ENCODE results near the gene TMEM178B. TPM values are rescaled to one million over a fixed set of nuclear protein-coding genes. Genes with fewer than 3 reads are reported as not detected.

Gene TMEM178B
- total RNA-seq, 1 experiment from 2014 or later, result 0.39 TPM

DNA sequence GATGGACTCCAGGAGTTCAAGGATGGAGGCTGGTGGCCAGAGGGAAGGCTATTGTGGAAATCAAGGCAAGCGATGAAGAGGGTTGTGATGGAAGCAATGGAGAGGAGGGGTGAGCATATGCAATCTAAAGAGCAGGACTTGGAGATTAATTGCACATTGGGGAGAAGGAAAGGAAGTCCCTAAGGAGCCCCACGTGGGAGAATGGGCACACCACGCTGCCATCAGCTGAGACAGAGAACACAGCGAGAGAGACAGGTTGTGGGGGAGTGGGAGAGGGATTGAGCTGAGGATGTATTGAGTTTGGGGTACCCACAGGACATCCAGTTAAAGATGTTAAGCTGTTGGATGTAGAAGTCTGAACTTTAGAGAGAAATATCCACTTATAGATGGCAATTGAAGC lies 73.6 kb downstream of the TMEM178B start:
- intact Hi-C loops (cut with micrococcal nuclease; ENCODE audit: unreplicated experiment), result loop anchor here (5.0 kb wide), 1 partner anchor 50 kb away; no protein-coding TSS in a partner anchor
- no peak for ATAC-seq
- in situ Hi-C loops (cut with HindIII; ENCODE audit: low pct_unique_long_range_greater_than_20kb, low sequenced_read_pairs), result no loop called here

DNA sequence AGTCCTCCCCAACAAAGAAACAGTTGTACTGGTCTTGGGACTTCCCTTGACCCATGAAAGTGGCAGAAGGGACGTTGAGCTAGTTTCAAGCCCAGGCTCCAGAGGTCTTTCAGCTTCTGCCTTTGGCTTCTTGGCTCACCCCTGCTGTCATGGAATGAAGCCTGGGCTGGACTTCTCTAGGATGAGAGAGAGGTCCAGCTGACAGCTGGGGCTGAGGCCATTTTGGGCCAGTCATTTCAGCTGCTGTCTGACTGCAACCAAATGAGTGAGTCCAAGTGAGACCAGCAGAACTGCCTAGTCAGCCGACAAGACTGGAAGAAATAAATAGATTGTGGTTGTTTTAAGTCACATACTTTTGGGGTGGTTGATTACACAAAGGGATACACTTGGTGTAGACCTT lies 76.6 kb downstream of the TMEM178B start:
- H3K27ac ChIP-seq (ENCODE audit: low read length), result no peak overlapping the region
- BruUV-seq (replicated peaks), result no TSS peak
- no peaks in the 10 kb centered on the region for H3K9me3 ChIP-seq (ENCODE audit: control insufficient read depth, insufficient read depth, low read depth, low read length)
- in situ Hi-C loops (cut with HindIII; ENCODE audit: low pct_unique_long_range_greater_than_20kb, low sequenced_read_pairs) (no loop called here), intact Hi-C loops (cut with micrococcal nuclease; ENCODE audit: unreplicated experiment) (no loop called here)
- TF ChIP-seq, protein P1, sequence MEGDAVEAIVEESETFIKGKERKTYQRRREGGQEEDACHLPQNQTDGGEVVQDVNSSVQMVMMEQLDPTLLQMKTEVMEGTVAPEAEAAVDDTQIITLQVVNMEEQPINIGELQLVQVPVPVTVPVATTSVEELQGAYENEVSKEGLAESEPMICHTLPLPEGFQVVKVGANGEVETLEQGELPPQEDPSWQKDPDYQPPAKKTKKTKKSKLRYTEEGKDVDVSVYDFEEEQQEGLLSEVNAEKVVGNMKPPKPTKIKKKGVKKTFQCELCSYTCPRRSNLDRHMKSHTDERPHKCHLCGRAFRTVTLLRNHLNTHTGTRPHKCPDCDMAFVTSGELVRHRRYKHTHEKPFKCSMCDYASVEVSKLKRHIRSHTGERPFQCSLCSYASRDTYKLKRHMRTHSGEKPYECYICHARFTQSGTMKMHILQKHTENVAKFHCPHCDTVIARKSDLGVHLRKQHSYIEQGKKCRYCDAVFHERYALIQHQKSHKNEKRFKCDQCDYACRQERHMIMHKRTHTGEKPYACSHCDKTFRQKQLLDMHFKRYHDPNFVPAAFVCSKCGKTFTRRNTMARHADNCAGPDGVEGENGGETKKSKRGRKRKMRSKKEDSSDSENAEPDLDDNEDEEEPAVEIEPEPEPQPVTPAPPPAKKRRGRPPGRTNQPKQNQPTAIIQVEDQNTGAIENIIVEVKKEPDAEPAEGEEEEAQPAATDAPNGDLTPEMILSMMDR (IDR thresholded peaks at IDR 0.05), result no peak
- no peak for TF ChIP-seq SIN3A (IDR thresholded peaks at IDR 0.05; ENCODE audit: borderline replicate concordance, insufficient read depth, low read depth, low read length)
- no peak for TF ChIP-seq POLR2AphosphoS5 (IDR thresholded peaks at IDR 0.05; ENCODE audit: low read depth, low read length)
- TF ChIP-seq, protein P2, sequence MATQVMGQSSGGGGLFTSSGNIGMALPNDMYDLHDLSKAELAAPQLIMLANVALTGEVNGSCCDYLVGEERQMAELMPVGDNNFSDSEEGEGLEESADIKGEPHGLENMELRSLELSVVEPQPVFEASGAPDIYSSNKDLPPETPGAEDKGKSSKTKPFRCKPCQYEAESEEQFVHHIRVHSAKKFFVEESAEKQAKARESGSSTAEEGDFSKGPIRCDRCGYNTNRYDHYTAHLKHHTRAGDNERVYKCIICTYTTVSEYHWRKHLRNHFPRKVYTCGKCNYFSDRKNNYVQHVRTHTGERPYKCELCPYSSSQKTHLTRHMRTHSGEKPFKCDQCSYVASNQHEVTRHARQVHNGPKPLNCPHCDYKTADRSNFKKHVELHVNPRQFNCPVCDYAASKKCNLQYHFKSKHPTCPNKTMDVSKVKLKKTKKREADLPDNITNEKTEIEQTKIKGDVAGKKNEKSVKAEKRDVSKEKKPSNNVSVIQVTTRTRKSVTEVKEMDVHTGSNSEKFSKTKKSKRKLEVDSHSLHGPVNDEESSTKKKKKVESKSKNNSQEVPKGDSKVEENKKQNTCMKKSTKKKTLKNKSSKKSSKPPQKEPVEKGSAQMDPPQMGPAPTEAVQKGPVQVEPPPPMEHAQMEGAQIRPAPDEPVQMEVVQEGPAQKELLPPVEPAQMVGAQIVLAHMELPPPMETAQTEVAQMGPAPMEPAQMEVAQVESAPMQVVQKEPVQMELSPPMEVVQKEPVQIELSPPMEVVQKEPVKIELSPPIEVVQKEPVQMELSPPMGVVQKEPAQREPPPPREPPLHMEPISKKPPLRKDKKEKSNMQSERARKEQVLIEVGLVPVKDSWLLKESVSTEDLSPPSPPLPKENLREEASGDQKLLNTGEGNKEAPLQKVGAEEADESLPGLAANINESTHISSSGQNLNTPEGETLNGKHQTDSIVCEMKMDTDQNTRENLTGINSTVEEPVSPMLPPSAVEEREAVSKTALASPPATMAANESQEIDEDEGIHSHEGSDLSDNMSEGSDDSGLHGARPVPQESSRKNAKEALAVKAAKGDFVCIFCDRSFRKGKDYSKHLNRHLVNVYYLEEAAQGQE (IDR thresholded peaks at IDR 0.05; ENCODE audit: insufficient read depth in 1 of 2, low read depth in 2 of 2, low read length in 1 of 2), result no peak
- TF ChIP-seq TCF7L2 (IDR thresholded peaks at IDR 0.05; ENCODE audit: low read depth, low read length), result no peak
- no peak for ATAC-seq
- no peak overlapping the region for H3K4me3 ChIP-seq (ENCODE audit: low read depth in 2 of 2, low read length in 2 of 2)
- POLR2A ChIA-PET, result no interaction called here
- no peak for DNase-seq (ENCODE audit: low read depth, low spot score)
- H3K27me3 ChIP-seq (ENCODE audit: control insufficient read depth, insufficient read depth, low read length), result no peaks in the 10 kb centered on the region
- CTCF ChIA-PET, result interaction anchor here (0.6 kb wide), 1 partner anchor 30 kb away, joined by 3 read pairs; no protein-coding TSS in a partner anchor
- H3K36me3 ChIP-seq (ENCODE audit: control insufficient read depth, insufficient read depth, low read length), result no peaks in the 10 kb centered on the region
- H3K4me1 ChIP-seq (ENCODE audit: control insufficient read depth, insufficient read depth, low read length), result no peaks in the 10 kb centered on the region

More for the DNA sequence above, 73.6 kb downstream of the TMEM178B start:
- no peak overlapping the region for H3K27ac ChIP-seq (ENCODE audit: low read length)
- no peaks in the 10 kb centered on the region for H3K9me3 ChIP-seq (ENCODE audit: control insufficient read depth, insufficient read depth, low read depth, low read length)
- H3K4me3 ChIP-seq (ENCODE audit: low read depth in 2 of 2, low read length in 2 of 2), result no peak overlapping the region
- ChIA-PET POLR2A (no interaction called here), CTCF (no interaction called here)
- TF ChIP-seq, protein P1 (IDR thresholded peaks at IDR 0.05), result no peak
- TF ChIP-seq TCF7L2 (IDR thresholded peaks at IDR 0.05; ENCODE audit: low read depth, low read length), result no peak
- no peak for TF ChIP-seq POLR2AphosphoS5 (IDR thresholded peaks at IDR 0.05; ENCODE audit: low read depth, low read length)
- TF ChIP-seq SIN3A (IDR thresholded peaks at IDR 0.05; ENCODE audit: borderline replicate concordance, insufficient read depth, low read depth, low read length), result no peak
- TF ChIP-seq, protein P2 (IDR thresholded peaks at IDR 0.05; ENCODE audit: insufficient read depth in 1 of 2, low read depth in 2 of 2, low read length in 1 of 2), result no peak
- BruUV-seq (replicated peaks), result no TSS peak
- no peak for DNase-seq (ENCODE audit: low read depth, low spot score)
- H3K4me1 ChIP-seq (ENCODE audit: control insufficient read depth, insufficient read depth, low read length), result no peaks in the 10 kb centered on the region
- H3K36me3 ChIP-seq (ENCODE audit: control insufficient read depth, insufficient read depth, low read length), result no peaks in the 10 kb centered on the region
- no peaks in the 10 kb centered on the region for H3K27me3 ChIP-seq (ENCODE audit: control insufficient read depth, insufficient read depth, low read length)

All from Panc1 (cell line).